Thyroid gland (tissue), 4 donors: ENCODE data around the gene OSBPL6.

Experiments
- POLR2A ChIP-seq, 2 donors: fragments of 450-650 bp; IDR thresholded peaks; one replicate each; pipeline ENCODE4 v1.6.1; 2017; ENCODE audit warnings: antibody characterized with exemption in 2 of 2, mild to moderate bottlenecking in 2 of 2, moderate library complexity in 1 of 2
- TF ChIP-seq, protein P1 (sequence below), 6 experiments: fragments of 200-600 bp in 3 of 6; fragments of 450-650 bp in 3 of 6; sonication (generic) in 3 of 6; IDR thresholded peaks; one replicate each; pipeline ENCODE4 v1.5.1; 2016 to 2019; ENCODE audit warnings: antibody characterized with exemption in 6 of 6, mild to moderate bottlenecking in 2 of 6, inconsistent platforms in 1 of 6, moderate library complexity in 1 of 6

DNA sequence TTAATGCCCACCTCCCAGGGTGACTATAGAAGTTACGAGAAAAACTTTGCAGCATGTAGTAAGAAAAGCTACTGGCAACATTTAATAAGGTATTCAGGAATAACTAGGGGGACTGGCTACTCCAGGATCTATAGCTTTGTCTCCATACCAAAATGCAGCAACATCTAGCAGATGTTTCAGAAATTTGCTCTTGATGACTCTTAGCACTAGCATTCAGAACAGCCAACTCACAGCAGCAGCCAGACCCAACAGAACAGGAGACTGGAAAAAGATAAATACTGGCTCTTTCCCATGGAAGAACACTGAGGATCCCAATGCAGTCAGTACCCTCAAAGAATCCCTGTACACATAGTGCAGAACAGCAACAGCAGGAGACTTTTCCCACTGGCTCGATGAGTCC lies 151.6 kb downstream of the OSBPL6 start:
- TF ChIP-seq, protein P1, sequence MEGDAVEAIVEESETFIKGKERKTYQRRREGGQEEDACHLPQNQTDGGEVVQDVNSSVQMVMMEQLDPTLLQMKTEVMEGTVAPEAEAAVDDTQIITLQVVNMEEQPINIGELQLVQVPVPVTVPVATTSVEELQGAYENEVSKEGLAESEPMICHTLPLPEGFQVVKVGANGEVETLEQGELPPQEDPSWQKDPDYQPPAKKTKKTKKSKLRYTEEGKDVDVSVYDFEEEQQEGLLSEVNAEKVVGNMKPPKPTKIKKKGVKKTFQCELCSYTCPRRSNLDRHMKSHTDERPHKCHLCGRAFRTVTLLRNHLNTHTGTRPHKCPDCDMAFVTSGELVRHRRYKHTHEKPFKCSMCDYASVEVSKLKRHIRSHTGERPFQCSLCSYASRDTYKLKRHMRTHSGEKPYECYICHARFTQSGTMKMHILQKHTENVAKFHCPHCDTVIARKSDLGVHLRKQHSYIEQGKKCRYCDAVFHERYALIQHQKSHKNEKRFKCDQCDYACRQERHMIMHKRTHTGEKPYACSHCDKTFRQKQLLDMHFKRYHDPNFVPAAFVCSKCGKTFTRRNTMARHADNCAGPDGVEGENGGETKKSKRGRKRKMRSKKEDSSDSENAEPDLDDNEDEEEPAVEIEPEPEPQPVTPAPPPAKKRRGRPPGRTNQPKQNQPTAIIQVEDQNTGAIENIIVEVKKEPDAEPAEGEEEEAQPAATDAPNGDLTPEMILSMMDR (IDR thresholded peaks at IDR 0.05), result no peak
- no peak for TF ChIP-seq POLR2A (IDR thresholded peaks at IDR 0.05)
